IMR-90 (cell line): ENCODE results near the gene FBXW11. TPM values are rescaled to one million over a fixed set of nuclear protein-coding genes. Genes with fewer than 3 reads are reported as not detected.
"Not testable (repeated sequence)": the region's sequence is repeated elsewhere in the genome, so short reads cannot be mapped to it uniquely, and the experiment has no call there.

Experiments
- ATAC-seq: fragments of 200-7000 bp; cut with Tn5 transposase; 2 replicates; pipeline ENCODE4 v1.9.1; 2020; ENCODE audit warnings: low read depth, mild to moderate bottlenecking, moderate library complexity
- BruUV-seq: library from RNA; stranded (reverse); fragments of 400-500 nt; replicated peaks from 2 replicates; lab custom pipeline; 2021; lab: Mats Ljungman, UMichigan
- CTCF ChIA-PET: fragments of 300-600 bp; formaldehyde crosslinking; extraction: SDS; loops from one replicate; lab custom pipeline; 2021; ENCODE audit warnings: antibody characterized with exemption; lab: Yijun Ruan, JAX
- POLR2A ChIA-PET: fragments of 300-600 bp; sonication (Branson Sonifier 250); formaldehyde crosslinking; loops from one replicate; lab custom pipeline; 2022; ENCODE audit warnings: antibody characterized with exemption; ENCODE audit not compliant: unreplicated experiment; lab: Charles Lee
- DNase-seq: peaks from one replicate; pipeline ENCODE4 v3.0.0; 2013
- H2AFZ ChIP-seq: replicated peaks from 2 replicates; pipeline ENCODE3; 2013; ENCODE audit warnings: low read length, mild to moderate bottlenecking; ENCODE audit not compliant: poor library complexity
- H2AK5ac ChIP-seq: 2 replicates; pipeline ENCODE4 v1.6.1; 2013; ENCODE audit warnings: low read depth, low read length, inconsistent platforms
- H2AK9ac ChIP-seq: replicated peaks from 2 replicates; pipeline ENCODE3; 2013; ENCODE audit warnings: mild to moderate bottlenecking, low read depth, low read length, moderate library complexity; ENCODE audit not compliant: poor library complexity
- H2BK120ac ChIP-seq: 2 replicates; pipeline ENCODE4 v1.6.1; 2013; ENCODE audit warnings: low read depth, low read length, inconsistent platforms
- H2BK15ac ChIP-seq: 3 replicates; pipeline ENCODE4 v1.6.1; 2013; ENCODE audit warnings: low read depth, low read length, inconsistent platforms
- H2BK20ac ChIP-seq: 2 replicates; pipeline ENCODE4 v1.6.1; 2013; ENCODE audit warnings: low read depth, mild to moderate bottlenecking, inconsistent platforms, low read length, moderate library complexity
- H2BK5ac ChIP-seq: 2 replicates; pipeline ENCODE4 v1.6.1; 2013; ENCODE audit warnings: mild to moderate bottlenecking, low read depth, low read length, inconsistent platforms; ENCODE audit not compliant: poor library complexity, severe bottlenecking
- H3K14ac ChIP-seq: replicated peaks from 2 replicates; pipeline ENCODE4 v1.6.1; 2013; ENCODE audit warnings: low read depth, low read length, inconsistent platforms
- H3K18ac ChIP-seq: 2 replicates; pipeline ENCODE4 v1.6.1; 2013; ENCODE audit warnings: low read depth, low read length, control low read depth
- H3K23ac ChIP-seq: 2 replicates; pipeline ENCODE4 v1.6.1; 2013; ENCODE audit warnings: low read depth, low read length, inconsistent platforms
- H3K27ac ChIP-seq: 2 replicates; pipeline ENCODE4 v1.5.1; 2013; ENCODE audit warnings: mild to moderate bottlenecking, control low read depth, low read length; ENCODE audit not compliant: insufficient read depth
- H3K27me3 ChIP-seq: 2 replicates; pipeline ENCODE4 v1.6.1; 2013; ENCODE audit warnings: low read length; ENCODE audit not compliant: control insufficient read depth, insufficient read depth
- H3K36me3 ChIP-seq: 2 replicates; pipeline ENCODE4 v1.6.1; 2013; ENCODE audit warnings: low read length, mixed read lengths; ENCODE audit not compliant: control insufficient read depth, insufficient read depth
- H3K4ac ChIP-seq: 2 replicates; pipeline ENCODE4 v1.6.1; 2013; ENCODE audit warnings: low read depth, low read length, inconsistent platforms
- H3K4me1 ChIP-seq: 2 replicates; pipeline ENCODE4 v1.6.1; 2013; ENCODE audit warnings: low read length, mixed read lengths; ENCODE audit not compliant: control insufficient read depth, insufficient read depth
- H3K4me2 ChIP-seq: 2 replicates; pipeline ENCODE4 v1.6.1; 2013; ENCODE audit warnings: low read depth, mild to moderate bottlenecking, control low read depth, low read length, moderate library complexity
- H3K4me3 ChIP-seq: 2 replicates; pipeline ENCODE4 v1.5.1; 2013; ENCODE audit warnings: low read depth, mild to moderate bottlenecking, control low read depth, low read length, moderate library complexity; ENCODE audit not compliant: insufficient read depth
- H3K56ac ChIP-seq: 2 replicates; pipeline ENCODE4 v1.6.1; 2013; ENCODE audit warnings: low read length, inconsistent platforms; ENCODE audit not compliant: insufficient read depth; ENCODE audit errors: extremely low read depth
- H3K79me1 ChIP-seq, 2 experiments: 2 replicates each; pipeline ENCODE4 v1.6.1; 2013; ENCODE audit warnings: low read length in 2 of 2, inconsistent platforms in 1 of 2, low read depth in 1 of 2
- H3K9ac ChIP-seq: 2 replicates; pipeline ENCODE4 v1.6.1; 2013; ENCODE audit warnings: low read depth, low read length, control low read depth
- H3K9me1 ChIP-seq: 2 replicates; pipeline ENCODE4 v1.6.1; 2013; ENCODE audit warnings: low read length, inconsistent platforms; ENCODE audit not compliant: insufficient read depth
- H3K9me3 ChIP-seq: 2 replicates; pipeline ENCODE4 v1.6.1; 2013; ENCODE audit warnings: low read length; ENCODE audit not compliant: control insufficient read depth, insufficient read depth
- H4K20me1 ChIP-seq: 2 replicates; pipeline ENCODE4 v1.6.1; 2013; ENCODE audit warnings: low read length, inconsistent platforms; ENCODE audit not compliant: insufficient read depth
- H4K5ac ChIP-seq: 2 replicates; pipeline ENCODE4 v1.6.1; 2013; ENCODE audit warnings: mild to moderate bottlenecking, low read depth, low read length, control low read depth
- H4K8ac ChIP-seq, 2 experiments: 2 replicates each; pipeline ENCODE4 v1.6.1; 2013; ENCODE audit warnings: low read depth in 2 of 2, low read length in 2 of 2, control low read depth in 1 of 2, inconsistent platforms in 1 of 2
- H4K91ac ChIP-seq: 2 replicates; pipeline ENCODE4 v1.6.1; 2013; ENCODE audit warnings: low read depth, low read length, inconsistent platforms; ENCODE audit not compliant: insufficient read depth
- CEBPB ChIP-seq: IDR thresholded peaks from 2 replicates; pipeline ENCODE4 v1.6.1; 2012; ENCODE audit warnings: low read depth, low read length, improper control_type of control experiment
- CHD1 ChIP-seq: IDR thresholded peaks from 2 replicates; pipeline ENCODE4 v1.6.1; 2012; ENCODE audit warnings: low read depth, low read length, improper control_type of control experiment
- MXI1 ChIP-seq: IDR thresholded peaks from 2 replicates; pipeline ENCODE4 v1.6.1; 2012; ENCODE audit warnings: low read depth, mild to moderate bottlenecking, low read length, moderate library complexity, borderline replicate concordance
- NFE2L2 ChIP-seq: fragments of 150-350 bp; IDR thresholded peaks from 2 replicates; pipeline ENCODE4 v1.6.1; 2016; ENCODE audit warnings: low read depth, mild to moderate bottlenecking, low read length
- WGBS, 2 experiments: methylation state at CpG; one replicate each; pipeline versions ENCODE4 v1.1.5 to v1.1.7; 2013; ENCODE audit warnings: missing lambda C conversion rate in 2 of 2; ENCODE audit not compliant: insufficient read length in 1 of 2; ENCODE audit errors: extremely low coverage in 2 of 2; 5-methylcytosine and 5-hydroxymethylcytosine counted together
- dilution Hi-C: fragments of 300-500 bp; cut with HindIII; formaldehyde crosslinking; loops from one replicate; pipeline ENCODE4 v1.14.3; 2018; ENCODE audit warnings: low sequenced_read_pairs; ENCODE audit not compliant: unreplicated experiment
- in situ Hi-C: fragments of 300-500 bp; cut with MboI; formaldehyde crosslinking; loops from 3 replicates; pipeline ENCODE4 v1.14.3; 2019; ENCODE audit warnings: low sequenced_read_pairs, inconsistent platforms, mixed read lengths
- intact Hi-C: fragments of 100-400 bp; cut with micrococcal nuclease; formaldehyde crosslinking; loops from 2 replicates; pipeline ENCODE4 v1.10.0; 2022
- polyA plus RNA-seq, 3 experiments: library from polyadenylated mRNA; depleted of rRNA; stranded (reverse); fragments of >200 nt; gene quantifications; 2 replicates each; pipeline ENCODE4 v1.2.3, GENCODE V29; 2012; ENCODE audit warnings: low replicate concordance in 1 of 3
- total RNA-seq: library from RNA; depleted of rRNA; stranded (reverse); fragments of >200 nt; gene quantifications from 2 replicates; pipeline ENCODE4 v1.2.3, GENCODE V29; 2012

Gene FBXW11
- total and polyA plus RNA-seq, 2 of the 4 experiments (the other 2 are of a cell fraction) = 34.3 to 97.1 TPM

GRCh38 chr5:171945476-171945875, 61.0 kb downstream of the FBXW11 start (continued):
- TF ChIP-seq NFE2L2 = no peak

GRCh38 chr5:171945066-171945465, 61.4 kb downstream of the FBXW11 start:
- WGBS, 2 experiments = no CpG with 5 or more reads among the region's 2 CpGs
- BruUV-seq = no TSS peak
- peaks cover 37% of the 10 kb centered on the region for H4K20me1 ChIP-seq
- H2AK9ac ChIP-seq = no peak overlapping the region
- H3K4me2 ChIP-seq = peak overlapping the region; percentile 69; the same call in 1 of the 2 replicates
- in situ Hi-C loops (no loop called here), intact Hi-C loops (no loop called here), dilution Hi-C loops (no loop called here)
- ATAC-seq (peak; percentile 42), DNase-seq (peak; percentile 51)
- peak overlapping the region; percentile 56 for H2BK5ac ChIP-seq
- no peak overlapping the region for H3K4me3 ChIP-seq
- H3K9ac ChIP-seq = no peak overlapping the region
- CTCF ChIA-PET = no interaction called here
- H3K79me1 ChIP-seq = peaks cover 22 to 51% of the 10 kb centered on the region in 2 experiments; a peak in 3 of 4 replicates
- no peaks in the 10 kb centered on the region; the same call in none of the 2 replicates for H3K4me1 ChIP-seq
- TF ChIP-seq NFE2L2 (no peak), CEBPB (peak; percentile 97), CHD1 (no peak), MXI1 (no peak)
- no peak overlapping the region for H2BK120ac ChIP-seq
- no peaks in the 10 kb centered on the region for H3K36me3 ChIP-seq
- no peak overlapping the region; the same call in 1 of the 2 replicates for H3K18ac ChIP-seq
- H3K4ac ChIP-seq = no peak overlapping the region
- H3K56ac ChIP-seq = no peak overlapping the region
- no peak overlapping the region for H3K14ac ChIP-seq
- no peak overlapping the region for H3K23ac ChIP-seq
- no peak overlapping the region for H4K8ac ChIP-seq
- H3K9me1 ChIP-seq = peaks cover 3% of the 10 kb centered on the region; the same call in 1 of the 2 replicates
- H2BK20ac ChIP-seq = no peak overlapping the region
- no peak overlapping the region for H2AK5ac ChIP-seq
- no peak overlapping the region for H4K5ac ChIP-seq
- H3K9me3 ChIP-seq = no peaks in the 10 kb centered on the region
- H4K91ac ChIP-seq = no peak overlapping the region
- H3K27me3 ChIP-seq = no peaks in the 10 kb centered on the region
- H2AFZ ChIP-seq = no peak overlapping the region
- POLR2A ChIA-PET = interaction anchor here (0.6 kb wide), 1 partner anchor 13 kb away, joined by 3 read pairs; no protein-coding TSS in a partner anchor
- no peak overlapping the region for H2BK15ac ChIP-seq
- H3K27ac ChIP-seq = peak overlapping the region; percentile 64; the same call in 1 of the 2 replicates

DNA sequence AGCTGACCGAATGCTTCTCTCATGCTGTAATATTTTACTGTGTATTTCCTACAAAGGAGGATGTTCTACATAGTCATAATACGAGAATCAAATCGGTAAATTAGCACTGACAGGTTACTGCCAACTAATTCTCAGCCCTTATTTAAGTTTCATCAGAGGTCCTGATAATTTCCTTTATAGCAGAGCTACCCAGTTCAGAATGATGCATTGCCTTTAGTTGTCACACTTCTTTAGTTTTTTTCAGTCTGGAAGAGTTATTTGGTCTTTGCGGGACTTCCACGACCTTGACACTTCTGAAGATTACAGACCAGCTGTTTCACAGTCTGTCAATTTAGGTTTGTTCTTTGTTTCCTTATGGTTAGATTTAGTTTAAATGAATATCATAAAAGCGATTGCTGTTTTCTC, 64.3 kb downstream of the FBXW11 start:
- H2AFZ ChIP-seq, H2BK5ac ChIP-seq, H3K14ac ChIP-seq, H3K18ac ChIP-seq, H2BK20ac ChIP-seq, DNase-seq, in situ Hi-C loops, BruUV-seq, H3K36me3 ChIP-seq, H4K8ac ChIP-seq, H3K56ac ChIP-seq, H3K4me1 ChIP-seq, H3K4me3 ChIP-seq, H3K23ac ChIP-seq, H4K5ac ChIP-seq, H2BK120ac ChIP-seq, POLR2A ChIA-PET, H2AK9ac ChIP-seq, H3K27ac ChIP-seq, intact Hi-C loops, H3K9ac ChIP-seq, ATAC-seq, H3K27me3 ChIP-seq, H3K9me1 ChIP-seq, H3K4me2 ChIP-seq, H3K4ac ChIP-seq, H2AK5ac ChIP-seq, dilution Hi-C loops, H4K91ac ChIP-seq, H2BK15ac ChIP-seq, H3K9me3 ChIP-seq, CTCF ChIA-PET: not testable (repeated sequence)
- Histone ChIP-seq H3K79me1 (peaks cover 35 to 54% of the 10 kb centered on the region in 2 experiments), H4K20me1 (peaks cover 44% of the 10 kb centered on the region)
- no CpG with 5 or more reads among the region's 6 CpGs for WGBS, 2 experiments
